ENCODE data around the gene STK33.

DNA sequence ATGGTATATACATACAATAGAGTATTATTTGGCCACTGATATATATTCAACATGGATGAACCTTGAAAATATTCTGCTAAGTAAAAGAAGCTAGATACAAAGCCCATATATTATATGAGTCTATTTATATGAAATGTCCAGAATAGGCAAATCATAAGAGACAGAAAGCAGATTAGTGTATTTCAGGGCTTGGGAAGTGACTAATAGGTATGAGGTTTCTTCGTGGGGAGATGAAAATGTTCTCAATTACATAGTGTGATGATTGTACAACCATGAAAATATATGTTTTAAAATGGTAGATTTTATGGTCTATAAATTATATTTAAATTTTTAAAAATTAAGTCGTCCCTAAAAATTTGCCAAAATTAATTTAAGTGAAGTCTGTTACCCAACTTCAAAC lies 92.2 kb downstream of the STK33 start:
- TF ChIP-seq POLR2A (IDR thresholded peaks at IDR 0.05; ENCODE audit: low read length) (no peak), GATA1 (IDR thresholded peaks at IDR 0.05; ENCODE audit: low read depth, low read length) (no peak)

Data from erythroblast (primary cell).